Brain microvascular endothelial cell (primary cell): ENCODE data around the gene PDE4D.

Source experiments
- DNase-seq: peaks from one replicate; pipeline ENCODE4 v3.0.0-alpha.2; 2020
- H3K27ac ChIP-seq: fragments of 250-450 bp; sonication (Bioruptor Pico); 2 replicates; pipeline ENCODE4 v1.5.1; 2020; ENCODE audit warnings: mild to moderate bottlenecking, moderate library complexity
- H3K27me3 ChIP-seq: fragments of 250-450 bp; sonication (Bioruptor Pico); replicated peaks from 2 replicates; pipeline ENCODE4 v1.5.1; 2020; ENCODE audit warnings: mild to moderate bottlenecking
- H3K36me3 ChIP-seq: fragments of 250-450 bp; sonication (Bioruptor Pico); replicated peaks from 2 replicates; pipeline ENCODE4 v1.5.1; 2020; ENCODE audit warnings: mild to moderate bottlenecking
- H3K4me3 ChIP-seq: 2 replicates; pipeline ENCODE4 v1.5.1; 2011; ENCODE audit warnings: low read depth, mild to moderate bottlenecking, control low read depth, low read length, moderate library complexity
- in situ Hi-C: cut with HindIII; loops from 2 replicates; pipeline ENCODE4 v1.10.0; 2017; ENCODE audit warnings: low sequenced_read_pairs, low pct_ligation_motif_present
- TF ChIP-seq, protein P1 (sequence below): IDR thresholded peaks from 2 replicates; pipeline ENCODE4 v1.5.1; 2011; ENCODE audit warnings: low read depth, mild to moderate bottlenecking, moderate library complexity, low read length, control low read depth, inconsistent platforms; ENCODE audit errors: missing control alignments

The PDE4D gene

DNA sequence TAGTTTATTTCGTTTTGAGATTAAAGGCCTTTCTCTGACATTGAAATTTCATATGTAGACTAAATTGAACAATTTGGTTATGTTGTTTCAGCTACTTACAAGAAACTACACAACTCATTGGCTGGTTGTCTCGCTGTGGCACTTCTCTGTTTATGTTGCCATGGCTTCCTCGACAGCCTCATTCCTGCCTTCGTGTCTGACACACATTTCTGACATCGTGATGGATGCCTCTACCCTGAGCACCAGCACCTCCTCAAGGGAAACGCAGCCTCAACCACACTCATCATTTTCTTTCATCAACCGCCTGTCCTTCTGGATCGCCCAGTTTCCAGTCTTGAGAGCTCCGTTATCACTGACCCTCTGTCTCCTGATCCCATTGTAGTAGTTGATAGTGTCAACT, 562.8 kb downstream of the PDE4D start:
- DNase-seq, result no peak
- TF ChIP-seq, protein P1, sequence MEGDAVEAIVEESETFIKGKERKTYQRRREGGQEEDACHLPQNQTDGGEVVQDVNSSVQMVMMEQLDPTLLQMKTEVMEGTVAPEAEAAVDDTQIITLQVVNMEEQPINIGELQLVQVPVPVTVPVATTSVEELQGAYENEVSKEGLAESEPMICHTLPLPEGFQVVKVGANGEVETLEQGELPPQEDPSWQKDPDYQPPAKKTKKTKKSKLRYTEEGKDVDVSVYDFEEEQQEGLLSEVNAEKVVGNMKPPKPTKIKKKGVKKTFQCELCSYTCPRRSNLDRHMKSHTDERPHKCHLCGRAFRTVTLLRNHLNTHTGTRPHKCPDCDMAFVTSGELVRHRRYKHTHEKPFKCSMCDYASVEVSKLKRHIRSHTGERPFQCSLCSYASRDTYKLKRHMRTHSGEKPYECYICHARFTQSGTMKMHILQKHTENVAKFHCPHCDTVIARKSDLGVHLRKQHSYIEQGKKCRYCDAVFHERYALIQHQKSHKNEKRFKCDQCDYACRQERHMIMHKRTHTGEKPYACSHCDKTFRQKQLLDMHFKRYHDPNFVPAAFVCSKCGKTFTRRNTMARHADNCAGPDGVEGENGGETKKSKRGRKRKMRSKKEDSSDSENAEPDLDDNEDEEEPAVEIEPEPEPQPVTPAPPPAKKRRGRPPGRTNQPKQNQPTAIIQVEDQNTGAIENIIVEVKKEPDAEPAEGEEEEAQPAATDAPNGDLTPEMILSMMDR, result no peak
- in situ Hi-C loops, result no loop called here
- no peaks in the 10 kb centered on the region for H3K36me3 ChIP-seq
- H3K27me3 ChIP-seq, result no peaks in the 10 kb centered on the region
- no peak overlapping the region for H3K27ac ChIP-seq
- H3K4me3 ChIP-seq, result no peak overlapping the region

DNA sequence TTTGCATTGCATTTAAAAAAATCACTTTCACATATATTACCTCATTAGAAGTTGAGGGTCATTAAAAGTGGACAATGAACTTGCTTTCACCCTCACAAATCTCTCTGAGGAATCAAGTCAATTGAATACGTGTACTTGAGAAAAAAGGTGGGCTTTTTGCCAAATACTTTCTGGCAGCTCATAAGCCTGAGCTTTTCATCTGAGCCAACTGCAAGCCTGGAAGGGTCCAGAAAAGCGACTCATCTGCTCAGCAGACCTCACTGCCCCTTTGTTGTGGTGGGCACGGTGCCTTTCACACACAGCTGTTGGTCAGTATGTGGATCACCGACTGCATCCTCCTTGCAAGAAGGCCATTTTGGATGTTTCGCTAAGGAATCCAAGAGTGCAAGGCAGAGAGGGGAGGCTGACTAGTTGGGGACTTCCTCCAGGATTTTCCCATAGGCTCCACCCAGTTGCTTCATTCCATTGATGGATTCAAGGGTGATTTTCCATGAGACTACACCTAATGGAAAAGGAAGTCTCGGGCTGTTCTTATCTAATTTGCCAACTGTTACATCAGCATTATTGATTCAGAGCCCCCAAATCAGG, 564.7 kb downstream of the PDE4D start:
- Histone ChIP-seq H3K27me3 (no peaks in the 10 kb centered on the region), H3K4me3 (no peak overlapping the region), H3K27ac (no peak overlapping the region), H3K36me3 (no peaks in the 10 kb centered on the region)
- in situ Hi-C loops, result no loop called here
- TF ChIP-seq, protein P1, result no peak
- peak; percentile 78 for DNase-seq

DNA sequence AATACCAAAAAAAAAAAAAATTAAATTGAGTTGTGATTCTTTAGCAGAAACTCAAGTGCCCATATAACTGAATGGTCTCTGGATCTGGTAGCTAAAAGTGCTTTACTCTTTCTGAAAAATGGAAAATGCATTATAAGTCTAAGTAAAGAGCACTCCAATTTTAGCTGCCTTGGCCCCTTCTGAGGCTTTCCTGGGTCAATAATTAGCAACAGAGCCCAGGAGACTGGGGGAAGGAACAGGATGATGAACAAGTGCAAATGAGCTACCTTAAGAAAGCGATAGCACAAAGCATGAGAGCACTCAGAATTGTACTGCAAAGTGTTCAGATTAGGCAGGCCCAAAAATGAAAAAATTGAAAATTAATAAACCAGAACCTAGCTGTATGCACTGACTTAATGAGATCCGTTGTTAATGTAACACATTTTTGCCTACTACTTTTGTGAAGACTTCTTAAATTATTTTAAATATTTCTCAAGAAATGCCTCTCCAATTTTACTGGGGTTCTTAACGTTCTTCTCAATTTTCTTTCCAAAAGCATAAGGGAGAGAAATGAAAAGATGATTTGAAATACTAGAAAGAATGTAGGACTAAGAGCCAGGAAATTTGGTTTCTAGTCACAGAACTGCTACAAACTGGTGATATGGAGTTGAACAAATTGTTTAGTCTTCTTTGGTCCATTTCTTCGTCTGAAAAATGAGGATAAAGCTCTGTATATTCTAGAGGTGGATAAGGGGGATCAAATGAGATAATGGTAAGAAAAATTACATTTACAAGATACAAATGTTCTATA, 566.1 kb downstream of the PDE4D start:
- in situ Hi-C loops, result no loop called here
- Histone ChIP-seq H3K27ac (no peak overlapping the region), H3K4me3 (no peak overlapping the region), H3K27me3 (no peaks in the 10 kb centered on the region), H3K36me3 (no peaks in the 10 kb centered on the region)
- TF ChIP-seq, protein P1, result no peak
- DNase-seq, result no peak

DNA sequence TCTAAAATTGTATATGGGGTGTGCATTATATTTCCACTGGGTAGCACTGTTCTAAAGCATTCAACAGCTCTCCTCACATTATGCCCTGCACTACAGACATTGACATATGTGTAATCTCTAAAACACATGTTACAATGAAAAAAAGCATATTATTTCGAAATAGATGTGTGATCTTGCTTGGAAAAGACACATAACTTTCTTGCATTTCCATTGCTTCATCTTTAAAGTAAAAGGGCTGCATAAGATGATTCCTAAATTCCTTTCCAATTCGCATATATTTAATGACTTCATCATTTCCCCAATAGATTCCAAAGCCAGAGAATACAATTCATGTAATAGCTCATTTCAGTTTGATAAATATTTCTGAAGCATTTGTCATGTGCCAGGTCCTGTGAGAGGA, 566.9 kb downstream of the PDE4D start:
- no peak for DNase-seq
- no peaks in the 10 kb centered on the region for H3K36me3 ChIP-seq
- in situ Hi-C loops, result no loop called here
- TF ChIP-seq, protein P1, result no peak
- no peak overlapping the region for H3K27ac ChIP-seq
- H3K27me3 ChIP-seq, result no peaks in the 10 kb centered on the region
- no peak overlapping the region for H3K4me3 ChIP-seq

DNA sequence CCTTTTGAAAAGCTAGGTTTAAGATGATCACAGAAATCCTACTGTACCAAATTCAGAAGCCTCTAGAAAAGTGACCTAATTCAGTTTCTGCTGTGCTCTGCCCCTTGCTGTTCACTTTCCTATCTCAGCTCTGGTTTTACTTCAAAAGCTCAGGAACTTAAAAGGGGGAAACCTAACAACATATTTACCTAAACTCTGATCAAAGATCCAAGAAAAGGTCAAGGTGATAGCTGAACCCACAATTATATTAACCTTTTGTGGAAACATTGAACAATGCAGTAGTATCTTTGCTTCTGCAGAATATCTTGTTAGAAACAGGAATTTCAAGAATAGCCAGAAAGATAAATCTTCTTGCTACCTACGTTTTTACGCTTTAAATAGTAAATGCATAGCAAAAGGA, 568.5 kb downstream of the PDE4D start:
- no peaks in the 10 kb centered on the region for H3K36me3 ChIP-seq
- no peak overlapping the region for H3K4me3 ChIP-seq
- H3K27ac ChIP-seq, result no peak overlapping the region
- in situ Hi-C loops, result no loop called here
- TF ChIP-seq, protein P1, result no peak
- no peaks in the 10 kb centered on the region for H3K27me3 ChIP-seq
- no peak for DNase-seq
